Ishikawa (cell line): ENCODE measurements around the gene FBXO31.

Experiments
- CEBPB ChIP-seq: IDR thresholded peaks from 2 replicates; pipeline ENCODE4 v1.6.1; 2012
- CREB1 ChIP-seq: IDR thresholded peaks from 2 replicates; pipeline ENCODE4 v1.6.1; 2012; ENCODE audit warnings: low read depth
- EP300 ChIP-seq: IDR thresholded peaks from 2 replicates; pipeline ENCODE4 v1.6.1; 2012; ENCODE audit warnings: borderline replicate concordance
- NFIC ChIP-seq: IDR thresholded peaks from 2 replicates; pipeline ENCODE4 v1.6.1; 2012
- RAD21 ChIP-seq: IDR thresholded peaks from 2 replicates; pipeline ENCODE4 v1.6.1; 2012; ENCODE audit warnings: low read depth
- TAF1 ChIP-seq: IDR thresholded peaks from 2 replicates; pipeline ENCODE4 v1.6.1; 2012; ENCODE audit warnings: low read depth, mild to moderate bottlenecking
- ZBTB7A ChIP-seq: IDR thresholded peaks from 2 replicates; pipeline ENCODE4 v1.6.1; 2012; ENCODE audit warnings: low read depth
- TF ChIP-seq, protein P1 (sequence below): IDR thresholded peaks from 2 replicates; pipeline ENCODE4 v1.6.1; 2012
- TF ChIP-seq, protein P2 (sequence below): IDR thresholded peaks from 2 replicates; pipeline ENCODE4 v1.6.1; 2012

GRCh38 chr16:87328846-87329245 is 54.7 kb downstream of the FBXO31 start:
- no peak for TF ChIP-seq CREB1
- no peak for TF ChIP-seq EP300
- TF ChIP-seq NFIC = no peak
- TF ChIP-seq, protein P1, sequence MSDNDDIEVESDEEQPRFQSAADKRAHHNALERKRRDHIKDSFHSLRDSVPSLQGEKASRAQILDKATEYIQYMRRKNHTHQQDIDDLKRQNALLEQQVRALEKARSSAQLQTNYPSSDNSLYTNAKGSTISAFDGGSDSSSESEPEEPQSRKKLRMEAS = no peak
- no peak for TF ChIP-seq TAF1
- no peak for TF ChIP-seq RAD21
- no peak for TF ChIP-seq CEBPB
- no peak for TF ChIP-seq ZBTB7A
- TF ChIP-seq, protein P2, sequence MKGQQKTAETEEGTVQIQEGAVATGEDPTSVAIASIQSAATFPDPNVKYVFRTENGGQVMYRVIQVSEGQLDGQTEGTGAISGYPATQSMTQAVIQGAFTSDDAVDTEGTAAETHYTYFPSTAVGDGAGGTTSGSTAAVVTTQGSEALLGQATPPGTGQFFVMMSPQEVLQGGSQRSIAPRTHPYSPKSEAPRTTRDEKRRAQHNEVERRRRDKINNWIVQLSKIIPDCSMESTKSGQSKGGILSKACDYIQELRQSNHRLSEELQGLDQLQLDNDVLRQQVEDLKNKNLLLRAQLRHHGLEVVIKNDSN = no peak
